K562 (cell line): ENCODE data around the gene ATP5ME. TPM values are rescaled to one million over a fixed set of nuclear protein-coding genes. Genes with fewer than 3 reads are reported as not detected.

Source experiments
- ARHGAP35 ChIP-seq: fragments of 450-650 bp; IDR thresholded peaks from 2 replicates; pipeline ENCODE4 v1.6.1; 2018; ENCODE audit not compliant: partially characterized antibody
- BCOR ChIP-seq: fragments of 450-650 bp; IDR thresholded peaks from 2 replicates; pipeline ENCODE4 v1.6.1; 2016
- CBX1 ChIP-seq: sonication (generic); IDR thresholded peaks from 2 replicates; pipeline ENCODE4 v1.6.1; 2016; ENCODE audit warnings: antibody characterized with exemption, low read depth, mild to moderate bottlenecking
- FOSL1 ChIP-seq: fragments of 200-800 bp; sonication (Bioruptor generic); conservative IDR thresholded peaks from 2 replicates; pipeline ENCODE4 v1.6.1; 2016; ENCODE audit warnings: missing genetic modification characterization, missing compliant biosample characterization
- KAT2B ChIP-seq: IDR thresholded peaks from one replicate; pipeline ENCODE4 v1.6.1; 2012; ENCODE audit warnings: low read depth, mild to moderate bottlenecking, control low read depth, inconsistent platforms, low read length, moderate library complexity
- KDM2B ChIP-seq: fragments of 250-450 bp; sonication (Bioruptor Pico); IDR thresholded peaks from 2 replicates; pipeline ENCODE4 v1.8.0; 2021; ENCODE audit warnings: mild to moderate bottlenecking, moderate library complexity
- MAFG ChIP-seq: fragments of 450-650 bp; conservative IDR thresholded peaks from 2 replicates; pipeline ENCODE4 v1.6.1; 2016; ENCODE audit warnings: missing genetic modification characterization, missing compliant biosample characterization
- MBD1 ChIP-seq: fragments of 250-450 bp; sonication (Bioruptor Pico); IDR thresholded peaks from 2 replicates; pipeline ENCODE4 v1.8.0; 2022; ENCODE audit warnings: inconsistent platforms
- NFE2L1 ChIP-seq: fragments of 450-650 bp; IDR thresholded peaks from 2 replicates; pipeline ENCODE4 v1.6.1; 2016; ENCODE audit warnings: missing genetic modification characterization, low read depth, mild to moderate bottlenecking, missing compliant biosample characterization, moderate library complexity, borderline replicate concordance
- POLR2AphosphoS2 ChIP-seq: IDR thresholded peaks from 2 replicates; pipeline ENCODE4 v1.6.1; 2012; ENCODE audit warnings: low read length, improper control_type of control experiment
- POLR2G ChIP-seq: fragments of 200-400 bp; formaldehyde crosslinking; IDR thresholded peaks from 2 replicates; pipeline ENCODE4 v1.6.1; 2017; ENCODE audit warnings: low read depth, mild to moderate bottlenecking, antibody characterized with exemption, low read length, moderate library complexity
- POLR2H ChIP-seq: IDR thresholded peaks from 2 replicates; pipeline ENCODE4 v1.6.1; 2016; ENCODE audit warnings: missing genetic modification characterization, low read depth, mild to moderate bottlenecking, control low read depth, missing compliant biosample characterization, moderate library complexity
- RAD21 ChIP-seq, 2 experiments: fragments of 250-450 bp in 1 of 2; fragments of 450-650 bp in 1 of 2; sonication (Bioruptor Pico) in 1 of 2; formaldehyde crosslinking in 1 of 2; IDR thresholded peaks in 1 of 2; conservative IDR thresholded peaks in 1 of 2; 2 replicates each; pipeline versions ENCODE4 v1.4.0 to v1.8.0; 2020 to 2022; ENCODE audit warnings: mild to moderate bottlenecking in 2 of 2, moderate library complexity in 1 of 2
- SIN3B ChIP-seq: fragments of 450-650 bp; IDR thresholded peaks from 2 replicates; pipeline ENCODE4 v1.6.1; 2017; ENCODE audit warnings: low read depth, mild to moderate bottlenecking, moderate library complexity
- SMAD4 ChIP-seq: fragments of 250-450 bp; sonication (Bioruptor Pico); conservative IDR thresholded peaks from 2 replicates; pipeline ENCODE4 v1.8.0; 2021; ENCODE audit warnings: inconsistent platforms, mild to moderate bottlenecking, moderate library complexity
- ZC3H8 ChIP-seq: fragments of 450-650 bp; IDR thresholded peaks from 2 replicates; pipeline ENCODE4 v1.6.1; 2017
- ZNF280A ChIP-seq: fragments of 450-650 bp; IDR thresholded peaks from 2 replicates; pipeline ENCODE4 v1.6.1; 2018; ENCODE audit warnings: mild to moderate bottlenecking, low read depth; ENCODE audit not compliant: partially characterized antibody
- ZNF395 ChIP-seq: fragments of 200-800 bp; sonication (Bioruptor generic); IDR thresholded peaks from 2 replicates; pipeline ENCODE4 v1.6.1; 2017; ENCODE audit warnings: missing genetic modification characterization, missing compliant biosample characterization
- ZNF561 ChIP-seq: fragments of 450-650 bp; formaldehyde crosslinking; conservative IDR thresholded peaks from 2 replicates; pipeline ENCODE4 v1.4.0; 2020; ENCODE audit warnings: mild to moderate bottlenecking, moderate library complexity
- ZNF644 ChIP-seq: fragments of 200-800 bp; sonication (Bioruptor generic); IDR thresholded peaks from 2 replicates; pipeline ENCODE4 v1.6.1; 2016; ENCODE audit warnings: low read depth, missing genetic modification characterization, missing compliant biosample characterization
- ZSCAN29 ChIP-seq: fragments of 450-650 bp; IDR thresholded peaks from 2 replicates; pipeline ENCODE4 v1.6.1; 2017
- polyA plus RNA-seq, 8 experiments: library from polyadenylated mRNA; depleted of rRNA in 4 of 8; stranded (reverse) in 5 of 8; unstranded in 3 of 8; fragments of >200 nt; fragmentation: Nextera tagmentation in 2 of 8; fragmentation: Illumina TruSeq in 1 of 8; extraction: Ambion mirVana in 2 of 8; extraction: Trizol in 1 of 8; gene quantifications; 2 replicates each; pipeline versions ENCODE4 v1.2.1 to v1.2.3, GENCODE V29; 2011 to 2014; ENCODE audit warnings: inconsistent platforms in 1 of 8, missing spikeins in 1 of 8
- total RNA-seq, 7 experiments: library from RNA; depleted of rRNA in 6 of 7; stranded (reverse); fragments of >200 nt in 6 of 7; fragmentation: Illumina TruSeq in 2 of 7; extraction: Trizol in 2 of 7; gene quantifications; 2 replicates each; pipeline versions ENCODE4 v1.2.1 to v1.2.3, GENCODE V29; 2011 to 2021; ENCODE audit warnings: low replicate concordance in 1 of 7
- TF ChIP-seq, protein P1 (sequence below): sonication (generic); formaldehyde crosslinking; IDR thresholded peaks from 2 replicates; pipeline ENCODE4 v1.8.0; 2022; ENCODE audit warnings: mild to moderate bottlenecking, low read depth, missing genetic modification reagents

Gene ATP5ME
- total and polyA plus RNA-seq, 9 of the 15 experiments (the other 6 are each of a cell fraction or from before 2014, with no cell fraction given), result 509 to 2,480 (median 887) TPM

- TF ChIP-seq POLR2AphosphoS2, result no peak
- peak; percentile 46; the same call in 1 of the 2 replicates for TF ChIP-seq SIN3B
- TF ChIP-seq, protein P1, sequence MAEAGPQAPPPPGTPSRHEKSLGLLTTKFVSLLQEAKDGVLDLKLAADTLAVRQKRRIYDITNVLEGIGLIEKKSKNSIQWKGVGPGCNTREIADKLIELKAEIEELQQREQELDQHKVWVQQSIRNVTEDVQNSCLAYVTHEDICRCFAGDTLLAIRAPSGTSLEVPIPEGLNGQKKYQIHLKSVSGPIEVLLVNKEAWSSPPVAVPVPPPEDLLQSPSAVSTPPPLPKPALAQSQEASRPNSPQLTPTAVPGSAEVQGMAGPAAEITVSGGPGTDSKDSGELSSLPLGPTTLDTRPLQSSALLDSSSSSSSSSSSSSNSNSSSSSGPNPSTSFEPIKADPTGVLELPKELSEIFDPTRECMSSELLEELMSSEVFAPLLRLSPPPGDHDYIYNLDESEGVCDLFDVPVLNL (CRISPR knock-in tag), result no peak
- TF ChIP-seq ZC3H8, result no peak
- 0 out of 4 replicates have a peak, but pooled peaks of 1 of the 2 experiments have one; percentile 6 for TF ChIP-seq RAD21 (CRISPR knock-in tag; conservative IDR thresholded peaks at IDR 0.05 in 1 of 2, IDR thresholded peaks at IDR 0.05 in 1 of 2)
- no peak for TF ChIP-seq ZNF561 (CRISPR knock-in tag)
- TF ChIP-seq ZNF280A, result no peak
- 0 out of 2 replicates have a peak, but pooled peaks have one; percentile 27 for TF ChIP-seq KDM2B (CRISPR knock-in tag)
- no peak for TF ChIP-seq MBD1 (CRISPR knock-in tag)
- TF ChIP-seq ZNF644 (tag), result no peak
- TF ChIP-seq NFE2L1 (tag), result no peak
- no peak for TF ChIP-seq ZSCAN29
- no peak for TF ChIP-seq CBX1
- no peak for TF ChIP-seq FOSL1 (tag)
- TF ChIP-seq ZNF395 (CRISPR knock-in tag), result no peak
- TF ChIP-seq KAT2B, result no peak
- TF ChIP-seq MAFG, result no peak
- 0 out of 2 replicates have a peak, but pooled peaks have one; percentile 38 for TF ChIP-seq BCOR
- peak; percentile 87 for TF ChIP-seq ARHGAP35
- no peak; the same call in 1 of the 2 replicates for TF ChIP-seq POLR2H (tag)
- TF ChIP-seq POLR2G, result peak; percentile 75
- TF ChIP-seq SMAD4, result no peak
Observed at GRCh38 chr4:705278-706082, 31.4 kb upstream of the ATP5ME start, which contains the start of gene PCGF3 (continued).
